COLO668 (cell line): ENCODE measurements around the gene KCNN1.

Experiments used
- DNase-seq: peaks from one replicate; lab custom pipeline; 2025; ENCODE audit not compliant: unreplicated experiment; lab: John Stamatoyannopoulos, UW

The KCNN1 gene

GRCh38 chr19:17946965-17947784 lies 19.7 kb upstream of the KCNN1 start:
- no peak for DNase-seq

- peak; percentile 98 for DNase-seq
Observed at GRCh38 chr19:17947815-17948513, 18.9 kb upstream of the KCNN1 start.

- peak; percentile 77 for DNase-seq
Observed at GRCh38 chr19:17948514-17948900, 18.4 kb upstream of the KCNN1 start.

- peak; percentile 43 for DNase-seq
Observed at GRCh38 chr19:17948931-17949930, 17.7 kb upstream of the KCNN1 start.

GRCh38 chr19:17949956-17950309 lies 17.0 kb upstream of the KCNN1 start:
- DNase-seq = peak; percentile 43

- peak; percentile 9 for DNase-seq
Observed at GRCh38 chr19:17950310-17951156, 16.4 kb upstream of the KCNN1 start.

GRCh38 chr19:17951157-17951989 lies 15.5 kb upstream of the KCNN1 start:
- no peak for DNase-seq

GRCh38 chr19:17951990-17952976 lies 14.6 kb upstream of the KCNN1 start:
- DNase-seq = peak; percentile 9

GRCh38 chr19:17953316-17953801 lies 13.5 kb upstream of the KCNN1 start:
- DNase-seq = no peak

- DNase-seq = no peak
Observed at GRCh38 chr19:17953869-17954268, 13.0 kb upstream of the KCNN1 start.

- no peak for DNase-seq
Observed at GRCh38 chr19:17954401-17954800, 12.5 kb upstream of the KCNN1 start.

GRCh38 chr19:17957149-17957849 lies 9.6 kb upstream of the KCNN1 start:
- DNase-seq = no peak

GRCh38 chr19:17957885-17958284 lies 9.0 kb upstream of the KCNN1 start:
- DNase-seq = no peak

- DNase-seq = no peak
Observed at GRCh38 chr19:17963936-17964691, 2.8 kb upstream of the KCNN1 start.

- DNase-seq = peak; percentile 12
Observed at GRCh38 chr19:17965370-17966128, 1.4 kb upstream of the KCNN1 start.

GRCh38 chr19:17966129-17966483 lies 801 bp upstream of the KCNN1 start:
- no peak for DNase-seq
